Measurements from ENCODE around the gene COX5A.

COX5A gene

GRCh38 chr15:74960286-74960685 is 22.4 kb upstream of the COX5A start:
- DNase-seq (ENCODE audit: insufficient read length, low spot score) (no peak), FAIRE-seq (no peak)
- TF ChIP-seq CTCF (IDR thresholded peaks at IDR 0.05; ENCODE audit: insufficient read depth, missing control alignments), result no peak

- FAIRE-seq (no peak), DNase-seq (ENCODE audit: insufficient read length, low spot score) (no peak)
- TF ChIP-seq CTCF (IDR thresholded peaks at IDR 0.05; ENCODE audit: insufficient read depth, missing control alignments), result no peak
These were observed 21.7 kb upstream of the COX5A start for GRCh38 chr15:74959586-74959939.

GRCh38 chr15:74958908-74959585 is 21.2 kb upstream of the COX5A start:
- FAIRE-seq (no peak), DNase-seq (ENCODE audit: insufficient read length, low spot score) (no peak)
- no peak for TF ChIP-seq CTCF (IDR thresholded peaks at IDR 0.05; ENCODE audit: insufficient read depth, missing control alignments)

- no peak for TF ChIP-seq CTCF (IDR thresholded peaks at IDR 0.05; ENCODE audit: insufficient read depth, missing control alignments)
- no peak for FAIRE-seq
- no peak for DNase-seq (ENCODE audit: insufficient read length, low spot score)
These were observed 20.5 kb upstream of the COX5A start for GRCh38 chr15:74958320-74958907.

GRCh38 chr15:74957476-74958035 is 19.7 kb upstream of the COX5A start:
- DNase-seq (ENCODE audit: insufficient read length, low spot score), result no peak
- no peak for FAIRE-seq
- TF ChIP-seq CTCF (IDR thresholded peaks at IDR 0.05; ENCODE audit: insufficient read depth, missing control alignments), result no peak

GRCh38 chr15:74956648-74957475 is 19.0 kb upstream of the COX5A start, which contains the start of gene RPP25:
Gene RPP25, minus strand, starts transcription at chr15:74956772. Its CDS starts 189 bp downstream, at chr15:74956583.
- no peak for FAIRE-seq
- TF ChIP-seq CTCF (IDR thresholded peaks at IDR 0.05; ENCODE audit: insufficient read depth, missing control alignments), result no peak
- peak; percentile 70 for DNase-seq (ENCODE audit: insufficient read length, low spot score)

Data from D721Med (cell line).